C1 segment of cervical spinal cord (tissue), 14 donors: Measurements from ENCODE around the gene CHST13.

ENCODE experiments used
- DNase-seq, 14 donors: peaks; one replicate each; lab custom pipeline; 2025; lab: John Stamatoyannopoulos, UW

The CHST13 gene

DNA sequence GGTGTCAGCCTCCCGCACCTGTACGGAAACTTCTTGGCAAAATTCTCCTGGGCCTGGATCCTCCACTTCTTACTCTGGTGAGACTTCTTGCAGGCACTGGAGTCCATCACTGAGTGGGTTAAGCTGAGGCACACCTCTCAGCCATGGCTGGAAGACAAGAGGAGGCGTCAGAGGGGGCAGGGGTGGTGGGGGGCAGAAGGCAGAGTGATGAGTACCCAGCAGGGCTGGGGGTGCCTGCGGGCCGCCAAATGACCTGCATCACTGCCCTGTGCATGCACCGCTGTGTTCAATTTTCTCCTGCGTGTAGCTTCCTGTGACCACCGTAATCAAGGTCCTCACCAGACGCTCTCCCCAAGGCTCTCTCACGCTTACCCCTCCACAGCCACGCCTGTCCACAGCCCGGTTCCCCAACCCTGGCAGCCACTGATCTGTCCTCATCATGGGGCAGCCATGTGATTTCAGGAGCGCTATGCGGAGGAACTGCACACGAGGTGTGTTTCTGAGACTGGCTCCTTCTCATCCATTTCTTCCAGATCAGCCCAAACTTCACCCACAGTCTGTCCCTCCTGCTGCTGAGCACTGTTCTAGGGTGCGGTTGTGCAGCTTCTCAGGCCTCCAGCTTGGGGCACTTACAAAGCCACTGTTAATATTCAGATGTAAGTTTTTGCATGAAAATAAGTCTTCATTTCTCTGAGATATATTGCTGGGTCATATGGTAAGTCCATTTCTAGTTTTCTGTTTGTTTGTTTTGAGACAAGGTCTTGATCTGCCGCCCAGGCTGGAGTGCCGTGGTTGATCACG, 29.5 kb downstream of the CHST13 start:
- DNase-seq: no peak

DNA sequence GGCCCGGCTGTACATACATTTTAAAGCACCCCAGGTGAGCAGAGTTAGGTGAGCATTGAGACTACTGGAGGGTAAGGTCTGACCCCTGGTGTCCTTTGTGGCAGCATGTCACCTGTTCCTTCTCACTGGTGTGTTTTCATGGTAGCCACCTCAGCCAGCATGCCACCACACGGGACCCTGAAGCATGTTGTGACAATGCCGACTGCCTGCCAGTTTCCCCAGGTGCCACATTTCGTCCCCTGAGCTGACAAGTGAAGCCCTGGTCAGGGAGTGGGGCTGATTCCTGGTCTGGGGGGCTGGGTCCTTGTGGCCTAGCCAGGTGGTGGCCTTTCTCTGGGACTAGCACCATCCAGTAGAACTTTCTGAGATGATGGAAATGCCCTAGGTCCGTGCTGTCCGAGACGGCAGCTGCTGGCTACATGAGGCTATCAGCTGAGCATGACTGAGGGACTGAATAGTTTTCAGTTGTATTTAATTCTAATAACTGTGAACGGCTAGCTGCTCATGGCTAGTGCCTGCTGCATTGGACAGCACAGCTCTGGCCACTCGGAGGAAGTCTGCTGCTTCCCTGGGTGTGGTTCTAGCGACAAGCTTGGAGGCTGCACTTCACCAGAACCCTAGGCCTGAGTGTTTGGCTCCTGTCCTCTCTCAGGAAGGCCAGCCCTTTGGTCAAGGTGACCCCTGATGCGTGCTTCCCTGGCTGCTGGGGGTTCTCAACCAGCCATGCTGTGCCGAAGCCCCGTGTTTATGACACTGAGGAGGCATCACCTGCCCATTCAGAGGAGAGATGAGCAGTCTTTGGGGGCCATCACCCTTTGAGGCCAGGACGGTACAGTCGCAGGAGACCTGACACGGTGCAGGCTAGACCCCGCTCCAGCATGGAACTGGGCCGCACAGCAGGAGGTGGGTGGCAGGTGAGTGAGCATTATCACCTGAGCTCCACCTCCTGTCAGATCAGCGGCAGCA, 30.9 kb downstream of the CHST13 start:
- DNase-seq: no peak

DNA sequence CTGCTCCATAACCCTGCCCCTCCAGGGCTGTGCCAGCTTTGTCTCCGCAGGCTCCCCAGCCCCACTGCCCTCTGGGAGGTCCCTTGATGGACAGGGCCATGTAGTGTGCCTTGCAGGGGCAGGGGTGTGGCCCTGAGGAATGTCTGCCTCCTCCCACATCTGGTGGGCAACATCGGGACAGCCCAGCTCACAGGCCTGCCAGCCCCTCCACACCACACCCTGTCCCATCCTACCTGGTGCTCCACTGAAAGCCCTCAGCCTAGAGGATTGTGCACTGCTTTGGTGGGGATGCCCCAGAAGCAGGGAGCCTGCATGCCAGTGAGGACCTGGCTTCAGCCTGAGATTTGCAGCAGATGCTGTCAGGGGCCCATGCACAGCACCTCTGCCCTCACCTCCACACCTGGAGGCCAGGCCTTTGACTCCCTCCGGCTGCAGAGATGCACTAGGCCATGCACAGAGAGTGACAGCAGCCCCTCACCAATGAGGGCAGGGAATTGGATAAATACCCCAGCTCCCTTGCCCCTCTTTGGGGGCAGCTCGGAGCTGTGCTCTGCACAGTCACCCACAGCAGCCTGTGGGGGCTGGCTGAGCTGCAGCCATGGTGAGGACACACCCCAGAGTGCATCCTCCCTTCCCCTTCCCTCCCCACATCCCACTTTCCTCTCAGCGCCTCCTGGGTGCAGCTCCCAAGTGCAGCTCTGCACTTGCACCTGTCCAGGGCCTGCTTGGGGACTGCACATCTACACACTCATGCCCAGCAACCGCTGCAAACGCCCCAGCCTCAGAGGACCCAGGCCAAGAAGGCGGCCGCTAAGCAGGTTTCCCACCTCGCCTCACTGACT, 32.1 kb downstream of the CHST13 start:
- DNase-seq: no peak

DNA sequence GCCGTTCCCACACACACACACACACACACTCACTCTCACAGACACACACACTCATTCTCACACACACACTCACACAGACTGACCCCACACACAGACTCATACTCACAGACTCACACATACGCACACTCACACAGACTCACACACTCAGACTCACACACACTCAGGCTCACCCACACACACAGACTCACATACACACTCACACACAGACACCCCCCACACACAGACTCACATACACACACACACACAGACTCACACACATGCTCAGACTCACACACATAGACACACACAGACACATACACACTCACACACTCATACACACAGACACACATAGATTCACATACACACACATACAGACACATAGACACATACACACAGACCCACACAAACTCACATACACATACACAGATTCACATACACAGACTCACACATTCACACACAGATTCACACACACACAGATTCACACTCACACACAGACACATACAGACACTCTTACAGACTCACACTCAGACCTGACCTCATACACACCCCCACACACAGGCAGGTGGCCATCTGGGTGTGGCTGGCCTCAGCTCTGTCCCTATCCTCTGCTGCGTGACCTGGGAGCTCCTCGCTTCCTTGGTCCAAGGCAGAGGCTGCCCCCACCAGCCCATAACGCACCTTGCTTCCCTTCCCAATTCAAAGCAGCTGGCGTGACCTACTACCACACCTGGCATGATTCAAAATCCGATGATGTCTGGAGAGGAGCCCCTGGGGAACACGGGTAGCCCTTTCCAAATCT, 32.9 kb downstream of the CHST13 start:
- DNase-seq: no peak

DNA sequence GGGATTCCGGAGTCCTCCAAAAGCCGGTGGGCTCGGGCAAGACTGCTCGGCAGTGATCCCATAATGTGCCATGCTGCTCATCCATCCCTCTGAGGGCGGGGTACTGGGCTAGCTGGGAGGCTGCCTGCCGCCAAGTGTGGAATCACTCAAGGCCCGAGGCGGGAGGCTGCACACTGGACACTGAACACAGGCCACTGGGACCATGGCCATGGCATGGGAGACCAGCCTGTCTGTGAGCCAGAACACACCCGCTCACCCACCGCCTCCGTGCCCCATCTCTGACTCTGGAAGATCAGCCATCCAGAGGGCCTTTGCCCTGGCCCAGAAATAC, 33.4 kb downstream of the CHST13 start:
- DNase-seq: no peak

DNA sequence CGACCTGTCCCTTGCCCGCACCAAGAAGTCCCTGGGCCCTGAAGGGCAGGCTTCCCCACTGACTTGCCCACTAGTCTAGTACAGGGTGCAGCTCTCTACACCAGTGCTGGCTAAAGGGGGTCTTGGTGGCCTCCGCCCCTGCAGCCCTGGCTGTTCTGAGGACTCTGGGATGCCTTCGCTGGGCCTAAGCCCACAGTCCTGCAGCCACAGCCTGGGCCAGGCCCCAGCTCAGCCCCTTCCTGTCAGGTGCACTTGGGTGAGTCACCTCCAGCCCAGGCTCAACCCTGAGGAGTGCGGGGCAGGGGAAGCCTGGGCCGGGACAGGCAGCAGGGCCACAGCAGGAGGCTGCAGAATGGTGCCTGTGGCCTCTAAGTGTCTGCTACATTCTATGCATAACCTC, 33.8 kb downstream of the CHST13 start:
- no peak for DNase-seq

DNA sequence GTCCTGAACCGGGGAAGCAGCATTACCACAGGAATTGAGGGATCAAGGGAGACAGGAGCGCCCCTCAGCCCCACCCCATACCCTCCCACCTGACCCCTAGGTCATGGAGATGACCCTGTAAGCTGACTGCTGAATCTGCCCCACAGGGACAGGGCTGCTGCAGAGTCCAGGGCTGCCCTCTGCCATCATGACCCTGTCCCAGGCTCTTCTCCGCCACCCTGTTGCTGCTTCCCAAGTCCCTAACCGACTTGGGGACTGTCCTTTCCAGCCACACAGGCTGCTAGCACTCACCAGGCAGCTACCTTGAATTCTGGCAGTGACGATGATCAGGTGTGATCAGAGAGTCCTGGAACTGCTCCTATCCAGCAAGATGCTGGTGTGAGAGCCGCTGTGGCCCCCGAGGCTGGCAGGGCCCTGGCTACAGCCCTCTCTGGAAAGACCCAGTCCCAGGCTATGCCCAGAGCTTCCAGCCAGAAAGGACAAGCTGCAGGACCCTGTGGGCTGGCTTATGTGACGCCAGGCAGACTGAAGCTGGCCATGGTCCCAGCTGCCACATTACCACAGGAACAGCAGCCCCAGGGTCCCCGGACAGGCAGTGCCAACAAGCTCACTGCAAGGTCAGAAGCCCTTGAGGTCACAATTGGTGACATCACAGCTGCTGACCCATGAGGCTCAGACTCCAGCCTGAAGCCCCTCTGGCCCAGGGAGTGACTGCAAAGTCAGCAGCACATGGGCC, 34.5 kb downstream of the CHST13 start, which contains the start of gene C3orf22:
Gene C3orf22, minus strand, starts transcription at position 597 of the 736 bp plus-strand sequence. CDS start 5,542 bp downstream, outside the sequence.
- DNase-seq: no peak

DNA sequence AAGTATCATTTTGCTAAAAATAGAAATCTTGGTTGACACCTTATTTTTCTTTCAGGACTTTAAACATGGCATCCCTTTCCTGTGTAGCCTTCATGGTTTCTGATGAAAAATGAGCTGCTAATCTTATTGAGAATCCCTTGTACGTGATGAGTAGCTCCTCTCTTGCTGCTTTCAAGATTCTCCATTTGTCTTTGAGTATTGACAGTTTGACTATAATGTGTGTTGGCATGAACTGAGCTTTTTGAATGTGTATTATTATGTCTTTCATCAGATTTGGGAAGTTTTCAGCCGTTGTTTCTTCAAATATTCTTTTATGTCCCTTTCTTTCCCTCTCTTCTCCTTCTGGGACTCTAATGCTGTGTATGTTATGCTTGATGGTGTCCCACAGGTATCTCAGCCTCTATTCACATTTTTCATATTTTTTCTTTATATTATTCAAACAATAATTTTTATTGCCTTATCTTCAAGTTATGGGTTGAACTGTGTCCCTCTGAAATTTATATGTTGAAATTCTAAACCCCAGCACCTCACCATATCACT, 38.9 kb downstream of the CHST13 start:
- no peak for DNase-seq

DNA sequence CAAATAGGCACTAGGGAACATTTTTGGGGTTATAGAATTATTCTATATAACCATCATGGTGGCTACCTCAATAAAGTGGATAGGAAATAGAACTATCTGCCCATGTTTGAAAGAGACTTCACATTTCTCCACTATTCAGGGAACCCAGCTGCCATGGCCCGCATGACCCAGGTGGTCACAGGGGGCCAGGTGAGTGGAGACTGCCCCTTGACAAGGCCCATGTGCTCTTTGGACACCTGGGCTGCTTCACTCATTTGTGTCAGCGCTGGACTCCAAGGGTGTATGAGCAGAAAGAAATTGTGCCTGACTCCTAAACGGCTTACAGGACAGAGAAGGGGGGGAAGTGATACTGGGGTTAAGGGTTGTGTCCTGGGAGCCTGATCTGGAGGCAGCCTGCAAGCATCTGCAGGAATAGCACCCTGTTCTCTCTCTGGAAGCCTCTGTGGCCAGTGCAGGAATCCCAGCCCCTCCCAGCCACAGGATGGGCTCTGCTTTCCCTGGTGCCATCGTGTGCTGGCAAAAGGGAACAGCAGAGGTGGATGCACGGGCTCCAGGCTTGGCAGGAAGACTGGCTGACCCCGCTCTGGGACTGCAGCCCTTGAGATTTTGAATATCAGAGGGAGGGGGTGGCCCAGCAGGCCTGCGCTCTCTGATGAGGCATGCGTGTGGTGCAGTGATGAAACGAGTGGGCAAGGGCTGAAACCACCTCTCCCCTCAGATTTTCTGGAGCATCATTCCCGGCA, 43.9 kb downstream of the CHST13 start:
- DNase-seq: peak in 1 of 14 donors; percentile 34

DNA sequence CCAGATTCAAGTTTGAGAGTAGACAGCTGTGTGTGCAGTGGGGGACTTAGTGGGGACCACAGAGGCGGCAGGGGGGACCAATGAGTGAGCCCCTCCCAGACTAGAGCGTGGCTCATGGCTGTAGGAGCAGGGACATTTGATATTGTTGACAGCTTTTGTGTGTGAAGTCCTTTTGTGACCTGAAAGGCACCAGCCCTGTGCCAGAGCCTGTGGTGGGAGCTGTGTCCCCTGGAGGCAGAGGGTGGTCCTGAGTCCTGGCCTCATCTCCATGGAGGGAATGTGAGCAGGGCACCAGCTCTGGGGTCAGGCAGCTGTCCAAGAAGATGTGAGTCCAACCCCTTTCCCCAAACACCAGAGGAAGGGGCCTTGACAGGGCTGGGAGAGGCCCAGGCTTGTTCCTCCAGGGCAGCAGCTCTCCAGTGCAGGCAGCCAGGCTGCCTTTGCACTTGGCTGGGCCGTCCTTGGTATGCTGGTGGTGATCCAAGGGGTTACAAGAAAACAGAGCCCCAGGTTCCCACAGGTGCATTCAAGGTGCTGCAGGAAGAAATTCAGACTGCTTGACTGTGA, 44.9 kb downstream of the CHST13 start:
- DNase-seq: no peak

DNA sequence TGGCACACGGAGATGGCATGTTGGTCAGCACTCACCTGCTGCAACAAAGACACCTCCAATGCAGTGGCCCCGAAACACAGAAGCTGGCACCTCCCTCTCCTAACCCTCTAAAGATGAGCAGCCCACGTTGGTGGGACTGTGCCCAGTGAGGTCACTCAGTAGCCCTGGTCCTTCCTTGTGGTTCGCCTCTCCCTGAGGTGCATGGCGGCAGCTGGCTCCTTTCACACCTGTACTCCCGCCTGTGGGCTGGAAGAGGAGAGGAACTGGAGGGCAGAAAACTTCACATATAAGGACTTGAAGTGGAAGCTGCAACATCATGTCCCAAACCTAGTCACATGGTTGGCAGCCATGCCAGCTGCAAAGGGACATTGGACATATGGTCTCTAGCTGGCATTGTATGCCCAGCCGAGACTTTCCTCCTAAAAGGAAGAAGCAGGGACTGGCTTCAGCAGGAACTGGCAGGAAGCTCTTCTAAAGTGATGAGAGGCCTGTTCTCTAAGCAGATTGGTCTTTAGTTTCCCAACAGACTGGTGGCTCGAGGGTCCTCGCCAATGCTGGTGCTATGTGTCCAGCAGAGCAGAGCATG, 45.5 kb downstream of the CHST13 start:
- DNase-seq: peak in 1 of 14 donors; percentile 84

DNA sequence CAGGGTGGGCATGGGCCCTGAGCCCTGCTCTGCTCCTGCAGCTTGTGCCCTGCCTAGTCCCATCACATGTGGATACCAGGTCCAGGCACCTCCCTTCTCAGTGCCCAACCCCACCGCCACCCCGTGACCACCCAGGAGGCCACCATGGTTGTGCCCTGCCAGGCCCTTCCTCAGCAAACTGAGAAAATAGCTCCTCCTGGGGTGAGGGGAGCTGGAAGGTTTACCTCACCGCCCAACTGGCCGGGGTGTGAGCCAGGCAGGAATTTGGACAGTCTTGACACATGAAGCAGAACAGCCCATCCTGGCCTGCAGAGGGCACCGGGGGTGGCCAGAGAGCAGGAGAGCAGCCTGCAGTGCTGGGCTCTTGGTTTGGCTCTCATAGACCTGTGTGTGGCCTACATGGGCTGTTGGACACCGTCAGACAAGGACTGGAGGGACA, 46.2 kb downstream of the CHST13 start:
- peak in 1 of 14 donors; percentile 31 for DNase-seq

DNA sequence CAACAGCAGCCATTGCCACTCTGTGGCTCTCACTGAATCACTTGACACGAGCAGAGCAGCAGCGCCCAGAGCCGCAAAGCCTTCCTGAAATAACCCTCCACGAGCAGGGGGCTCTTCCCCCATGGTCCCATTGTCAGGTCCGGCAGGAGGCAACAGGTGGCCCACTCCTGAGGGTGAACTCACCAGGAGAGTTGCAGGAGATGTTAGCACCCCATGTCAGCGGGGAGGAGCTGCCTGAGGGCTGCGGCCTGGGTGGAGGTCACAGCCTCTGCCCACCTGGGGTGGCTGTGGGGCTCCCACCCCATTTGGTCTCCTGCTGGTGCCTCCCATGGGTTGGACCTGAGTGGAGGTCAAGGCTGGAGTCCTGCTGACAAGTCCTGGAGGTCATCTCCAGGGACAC, 47.1 kb downstream of the CHST13 start:
- DNase-seq: no peak

DNA sequence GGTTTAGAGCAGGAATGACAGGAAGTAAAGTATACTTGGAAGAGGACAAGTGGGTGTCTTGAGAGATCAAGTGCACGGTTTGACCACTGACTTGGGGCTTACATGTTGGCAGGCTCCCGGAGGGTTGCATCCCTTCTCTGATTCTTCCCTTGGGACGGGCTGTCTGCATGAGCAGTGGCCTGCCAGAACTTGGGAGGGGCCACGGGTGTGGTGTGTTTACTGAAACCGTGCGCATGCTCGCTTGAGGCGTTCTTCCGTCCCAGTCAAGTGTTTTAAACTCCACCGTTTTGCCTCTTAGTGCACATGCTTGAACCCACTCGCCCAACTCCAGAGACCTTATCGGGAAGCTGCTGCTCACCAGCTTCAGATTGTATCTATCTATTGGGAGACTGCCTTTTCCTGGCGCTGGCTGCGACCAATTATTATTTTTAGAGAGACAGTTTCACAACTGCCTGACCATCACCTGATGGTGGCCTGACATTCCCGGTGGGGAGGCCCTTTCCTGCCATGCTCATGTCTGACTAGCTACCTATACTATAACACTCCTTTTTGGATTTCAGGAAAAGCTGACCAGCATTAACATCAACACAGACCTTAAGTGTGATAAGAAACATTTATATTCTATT, 49.6 kb downstream of the CHST13 start:
- no peak for DNase-seq

DNA sequence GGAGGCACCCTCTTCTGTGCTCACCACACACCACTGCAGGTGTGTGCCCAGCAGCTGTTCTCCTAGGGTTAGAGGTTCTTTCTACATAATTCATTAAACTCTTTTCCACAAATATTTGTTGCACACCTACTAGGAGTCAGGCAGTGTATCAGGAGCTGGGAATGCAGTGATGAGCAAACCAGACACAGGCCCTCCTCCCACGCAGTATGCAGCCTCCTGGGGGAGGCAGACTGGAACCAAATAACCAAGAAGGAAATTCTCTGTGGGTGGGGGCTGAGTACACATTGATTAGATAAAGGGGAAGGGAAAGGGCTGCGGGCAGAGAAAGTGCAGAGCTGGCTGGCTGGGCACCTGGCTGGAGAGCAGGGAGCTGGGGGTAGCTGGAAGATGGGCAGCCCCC, 53.3 kb downstream of the CHST13 start:
- DNase-seq: no peak

DNA sequence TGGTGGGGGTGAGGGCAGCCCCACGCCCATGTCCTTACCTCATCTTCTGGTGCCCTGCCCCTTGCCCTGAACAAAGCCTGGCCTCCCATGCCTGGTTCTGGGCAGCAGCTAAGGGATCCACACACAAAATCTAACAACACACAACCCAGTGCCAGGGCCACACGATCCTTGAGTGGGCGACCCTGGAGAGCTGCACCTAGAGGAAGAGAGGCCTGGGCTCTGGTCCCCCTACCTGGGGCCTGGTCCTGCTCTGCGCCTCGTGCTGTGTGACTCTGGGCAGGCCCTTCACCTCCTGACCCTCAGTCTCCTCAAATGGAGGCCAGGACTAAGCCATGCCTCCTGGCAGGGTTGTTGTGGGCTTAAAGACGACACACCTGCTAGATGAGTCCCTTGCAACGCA, 54.7 kb downstream of the CHST13 start:
- no peak for DNase-seq

DNA sequence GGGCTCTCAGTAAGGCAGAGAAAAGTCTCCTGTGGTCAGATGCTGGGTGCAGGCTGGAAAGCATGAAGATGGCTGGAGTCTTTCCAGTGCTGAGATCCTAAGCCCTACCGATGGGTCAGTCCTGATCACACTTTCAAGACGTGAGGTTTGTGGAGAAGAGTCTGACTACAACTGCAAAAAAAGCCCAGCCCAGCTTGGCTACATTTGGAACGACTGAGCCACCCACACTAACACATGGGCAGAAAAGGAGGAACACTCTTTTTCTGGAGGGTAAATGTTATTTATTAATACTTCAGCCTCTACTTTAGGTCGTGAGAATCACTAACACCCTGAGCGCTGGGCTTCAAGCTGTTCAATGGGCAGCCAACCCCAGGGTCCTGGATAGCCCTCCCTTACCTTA, 56.8 kb downstream of the CHST13 start:
- no peak for DNase-seq

DNA sequence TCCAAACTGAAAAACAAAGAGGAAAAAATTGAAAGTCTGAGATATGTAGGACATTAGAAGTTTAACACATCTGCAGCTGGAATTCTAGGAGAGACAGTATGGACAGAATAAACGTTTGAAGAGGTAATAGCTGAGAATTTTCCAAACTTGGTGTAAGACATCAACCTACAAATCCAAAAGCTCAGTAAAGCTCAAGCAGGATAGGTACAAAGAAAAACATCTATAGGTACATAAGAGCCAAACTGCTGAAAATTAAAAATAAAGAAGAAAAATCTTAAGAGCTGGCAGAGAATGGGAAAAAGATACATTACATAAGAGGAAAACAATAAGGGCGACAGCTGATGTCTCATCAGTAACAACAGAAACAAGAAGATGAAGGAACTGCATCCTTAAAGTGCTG, 57.6 kb downstream of the CHST13 start:
- DNase-seq: no peak
